ENCODE data around the gene CHCHD4. TPM values are rescaled to one million over a fixed set of nuclear protein-coding genes. Genes with fewer than 3 reads are reported as not detected.

CHCHD4 gene
- total and polyA plus RNA-seq, 2 of the 13 experiments (the other 11 are each of a cell fraction or from before 2014, with no cell fraction given) = 15.8 to 24.1 TPM

DNA sequence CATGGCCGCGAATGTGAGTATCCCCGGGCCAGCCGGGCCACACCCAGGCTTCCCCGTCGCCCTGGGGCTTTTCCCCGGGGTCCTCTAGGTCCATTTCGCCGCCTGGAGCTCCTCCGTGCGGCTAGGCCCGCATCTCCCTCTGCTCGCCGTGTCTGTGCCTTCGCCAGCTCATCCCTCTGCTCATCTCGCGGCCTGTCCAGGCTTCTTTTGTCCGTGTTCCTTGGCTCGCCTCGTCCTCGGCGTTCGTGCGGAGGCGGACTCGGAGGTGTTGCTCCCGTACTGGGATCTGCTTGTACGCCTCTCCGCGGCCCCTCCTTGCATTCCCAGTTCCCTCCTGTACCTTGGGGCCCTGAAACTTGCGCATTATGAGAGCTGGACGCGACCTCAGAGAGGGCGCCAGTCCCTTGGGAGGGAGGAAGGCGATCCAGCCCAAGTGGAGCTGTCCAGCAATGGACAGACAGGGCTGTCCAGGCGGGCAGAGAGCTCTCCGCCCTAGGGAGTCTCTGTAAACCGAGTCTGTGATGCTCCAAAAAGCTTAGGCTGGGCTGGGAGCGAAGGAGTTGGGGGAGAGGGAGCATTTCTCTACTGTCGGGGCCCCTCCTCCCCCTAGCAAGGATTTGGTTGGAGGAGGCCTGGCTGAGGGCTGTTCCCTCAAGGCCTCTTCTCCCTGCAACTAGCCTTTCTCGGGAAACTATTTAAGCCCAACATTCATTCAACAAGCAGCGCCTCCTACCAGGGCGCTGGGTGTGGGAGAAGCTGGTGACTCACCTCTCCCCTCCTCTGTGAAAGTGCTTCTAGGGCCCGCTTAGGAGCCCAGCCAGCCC, 735 bp upstream of the CHCHD4 start (continued):
- TF ChIP-seq ZNF513 (CRISPR knock-in tag; conservative IDR thresholded peaks at IDR 0.05) (no peak), HDAC6 (IDR thresholded peaks at IDR 0.05; ENCODE audit: low read depth, low read length) (no peak), ADNP (CRISPR knock-in tag; IDR thresholded peaks at IDR 0.05) (no peak), SAP130 (CRISPR knock-in tag; IDR thresholded peaks at IDR 0.05; ENCODE audit: low read depth) (peak; percentile 87), REL (CRISPR knock-in tag; conservative IDR thresholded peaks at IDR 0.05) (0 out of 2 replicates have a peak, but pooled peaks have one; percentile 33), ZIK1 (CRISPR knock-in tag; IDR thresholded peaks at IDR 0.05; ENCODE audit: borderline replicate concordance, low read depth) (0 out of 2 replicates have a peak, but pooled peaks have one; percentile 16), SIN3A (IDR thresholded peaks at IDR 0.05; ENCODE audit: borderline replicate concordance, low read depth, low read length) (peak; percentile 73; the same call in 1 of the 2 replicates), FOXA1 (IDR thresholded peaks at IDR 0.05) (no peak), FOXA1 (CRISPR knock-in tag; IDR thresholded peaks at IDR 0.05) (no peak), TBL1XR1 (IDR thresholded peaks at IDR 0.05; ENCODE audit: borderline replicate concordance, low read length, partially characterized antibody) (no peak), ZBTB38 (CRISPR knock-in tag; IDR thresholded peaks at IDR 0.05) (no peak), HMGXB4 (CRISPR knock-in tag; IDR thresholded peaks at IDR 0.05; ENCODE audit: borderline replicate concordance in 1 of 2, low read depth in 1 of 2) (peak in 1 of 2 experiments; percentile 76; a peak in 3 of 4 replicates), RARA (CRISPR knock-in tag; IDR thresholded peaks at IDR 0.05) (no peak), ZNF296 (CRISPR knock-in tag; conservative IDR thresholded peaks at IDR 0.05) (peak; percentile 77), ZNF143 (CRISPR knock-in tag; IDR thresholded peaks at IDR 0.05) (no peak), RFXAP (CRISPR knock-in tag; IDR thresholded peaks at IDR 0.05; ENCODE audit: borderline replicate concordance) (peak; percentile 57), RBM39 (IDR thresholded peaks at IDR 0.05; ENCODE audit: low read depth, low read length, poor library complexity, severe bottlenecking) (no peak), ZNF282 (IDR thresholded peaks at IDR 0.05; ENCODE audit: partially characterized antibody) (no peak), ZNF343 (CRISPR knock-in tag; IDR thresholded peaks at IDR 0.05) (no peak), AGO1 (IDR thresholded peaks at IDR 0.05; ENCODE audit: low read depth, low read length, poor library complexity, severe bottlenecking) (no peak), ZNF75D (CRISPR knock-in tag; IDR thresholded peaks at IDR 0.05; ENCODE audit: borderline replicate concordance) (no peak), ZNF30 (CRISPR knock-in tag; IDR thresholded peaks at IDR 0.05) (no peak), ZNF264 (CRISPR knock-in tag; IDR thresholded peaks at IDR 0.05) (no peak), SSRP1 (CRISPR knock-in tag; IDR thresholded peaks at IDR 0.05) (no peak), CREB1 (IDR thresholded peaks at IDR 0.05) (no peak), CREB1 (CRISPR knock-in tag; IDR thresholded peaks at IDR 0.05) (no peak), ZMAT5 (CRISPR knock-in tag; IDR thresholded peaks at IDR 0.05; ENCODE audit: borderline replicate concordance, low read depth) (no peak), ZNF33A (CRISPR knock-in tag; IDR thresholded peaks at IDR 0.05; ENCODE audit: borderline replicate concordance) (no peak), REPIN1 (CRISPR knock-in tag; IDR thresholded peaks at IDR 0.05; ENCODE audit: borderline replicate concordance, low read depth) (no peak)
